Dermis microvascular lymphatic vessel endothelial cell (primary cell): Measurements from ENCODE around the gene RGS11. TPM values are rescaled to one million over a fixed set of nuclear protein-coding genes. Genes with fewer than 3 reads are reported as not detected.
A peak's percentile ranks its signal among the peaks of the same experiment; 100 is the strongest.
"Not testable (repeated sequence)": the region's sequence is repeated elsewhere in the genome, so short reads cannot be mapped to it uniquely, and the experiment has no call there.

Experiments
- DNase-seq, 2 donors: peaks; one replicate each; pipeline versions ENCODE4 v3.0.0 to v3.0.0-alpha.2; 2010; ENCODE audit warnings: low read depth in 2 of 2
- total RNA-seq: library from RNA; depleted of rRNA; stranded (reverse); fragments of >200 nt; gene quantifications from 2 replicates; pipeline ENCODE4 v1.2.1, GENCODE V29; 2014

RGS11 gene
- total RNA-seq, 1 donor from 2014 or later, result 0.26 TPM

DNA sequence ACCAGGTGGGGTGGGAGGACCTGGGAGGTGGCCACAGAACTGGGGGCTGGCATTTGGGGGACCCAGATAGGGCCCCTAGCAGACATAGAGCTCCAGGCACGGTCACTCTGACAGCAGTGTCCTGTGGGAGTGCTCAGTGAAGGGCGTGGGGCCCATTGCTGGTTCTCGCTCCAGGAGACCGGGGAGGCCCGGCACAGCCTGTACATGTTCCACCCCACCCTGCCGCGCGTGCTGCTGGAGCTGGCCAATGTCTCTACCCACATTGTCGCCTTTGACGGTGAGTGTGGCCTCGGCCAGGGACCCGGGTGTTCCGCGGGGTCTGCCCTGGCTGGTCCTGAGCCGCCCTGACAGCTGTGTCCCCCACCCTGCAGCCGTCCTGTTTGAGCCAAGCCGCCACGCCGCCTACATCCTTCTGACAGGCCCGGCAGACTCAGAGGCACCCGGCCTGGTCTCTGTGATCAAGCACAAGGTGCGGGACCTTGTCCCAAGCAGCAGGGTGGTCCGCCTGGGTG is 11.2 kb downstream of the RGS11 start:
- no peak for DNase-seq

DNA sequence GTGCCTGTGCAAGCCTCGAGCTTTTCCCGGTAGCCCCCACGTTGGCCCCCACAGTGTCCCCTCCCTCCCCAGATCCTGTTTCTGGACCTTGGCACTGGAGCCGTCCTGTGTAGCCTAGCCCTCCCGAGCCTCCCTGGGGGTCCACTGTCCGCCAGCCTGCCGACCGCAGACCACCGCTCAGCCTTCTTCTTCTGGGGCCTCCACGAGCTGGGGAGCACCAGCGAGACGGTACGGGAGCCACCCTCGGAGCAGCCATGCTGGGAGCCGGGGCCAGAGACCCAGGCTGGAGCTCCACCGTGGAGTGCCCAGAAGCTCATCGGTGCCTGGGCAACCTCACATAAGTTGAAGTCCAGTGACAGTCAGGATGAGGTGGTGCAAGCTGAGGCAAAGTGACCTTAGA is 11.8 kb downstream of the RGS11 start:
- no peak for DNase-seq

DNA sequence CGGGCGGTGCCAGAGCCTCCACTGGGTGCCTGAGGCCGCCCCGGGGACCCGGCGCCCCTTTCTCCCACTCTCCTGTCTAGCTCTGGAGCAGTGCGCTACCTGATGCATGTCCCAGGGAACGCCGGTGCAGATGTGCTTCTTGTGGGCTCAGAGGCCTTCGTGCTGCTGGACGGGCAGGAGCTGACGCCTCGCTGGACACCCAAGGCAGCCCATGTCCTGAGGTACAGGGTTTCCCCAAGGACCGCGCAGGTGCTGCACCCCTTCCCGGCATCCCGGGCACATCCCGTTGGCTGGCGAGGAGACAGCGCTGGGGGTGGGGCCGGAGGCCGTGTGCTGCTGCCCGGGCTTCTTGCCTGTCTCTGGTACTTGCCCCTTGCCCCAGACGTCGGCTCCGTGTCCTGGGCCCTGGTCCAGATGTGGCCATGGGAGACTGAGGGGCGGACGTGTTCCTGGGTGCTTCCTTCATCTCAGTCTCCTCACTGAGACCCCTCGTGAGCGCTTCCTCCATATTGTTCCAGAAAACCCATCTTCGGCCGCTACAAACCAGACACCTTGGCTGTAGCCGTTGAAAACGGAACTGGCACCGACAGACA is 12.5 kb downstream of the RGS11 start:
- DNase-seq, result no peak

GRCh38 chr16:262121-262745 is 13.5 kb downstream of the RGS11 start:
- no peak for DNase-seq

GRCh38 chr16:261031-261691 is 14.6 kb downstream of the RGS11 start:
- DNase-seq, result no peak

DNA sequence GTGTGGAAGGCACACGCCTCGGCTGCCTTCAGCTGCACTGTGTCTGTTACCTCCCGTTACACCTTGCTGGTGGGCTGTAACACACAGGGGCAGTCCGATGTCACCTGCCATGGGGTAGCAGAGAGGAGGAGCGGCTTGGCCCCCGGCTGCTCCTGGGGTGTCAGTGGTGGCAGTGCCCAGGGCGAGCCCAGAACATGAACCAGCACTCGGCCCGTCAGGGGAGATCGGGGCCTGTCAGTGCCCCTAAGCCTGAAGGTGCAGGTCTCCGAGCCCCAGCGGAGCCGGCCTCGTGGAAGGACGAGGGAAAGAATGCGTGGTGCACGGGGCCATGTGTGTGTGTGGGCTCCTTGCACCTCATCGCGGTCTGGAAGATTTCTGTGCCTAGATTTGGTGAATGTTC is 15.4 kb downstream of the RGS11 start:
- DNase-seq, result no peak

DNA sequence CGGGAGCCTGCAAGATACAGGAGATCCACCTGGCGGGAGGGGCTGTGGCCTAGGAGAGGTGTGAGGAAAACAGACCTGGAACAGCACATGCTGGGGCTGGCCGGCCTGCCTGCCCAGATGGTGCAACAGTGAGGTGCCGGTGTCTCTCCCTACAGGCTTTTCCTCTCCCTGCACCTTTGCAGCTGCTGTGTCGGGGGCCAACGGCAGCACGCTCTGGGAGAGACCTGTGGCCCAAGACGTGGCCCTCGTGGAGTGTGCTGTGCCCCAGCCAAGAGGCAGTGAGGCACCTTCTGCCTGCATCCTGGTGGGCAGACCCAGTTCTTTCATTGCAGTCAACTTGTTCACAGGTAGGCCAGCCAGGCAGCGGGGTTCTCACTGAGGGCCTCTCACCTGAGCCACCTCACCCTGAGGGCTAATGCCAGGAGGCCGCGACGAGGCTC is 15.9 kb downstream of the RGS11 start:
- DNase-seq, result no peak

DNA sequence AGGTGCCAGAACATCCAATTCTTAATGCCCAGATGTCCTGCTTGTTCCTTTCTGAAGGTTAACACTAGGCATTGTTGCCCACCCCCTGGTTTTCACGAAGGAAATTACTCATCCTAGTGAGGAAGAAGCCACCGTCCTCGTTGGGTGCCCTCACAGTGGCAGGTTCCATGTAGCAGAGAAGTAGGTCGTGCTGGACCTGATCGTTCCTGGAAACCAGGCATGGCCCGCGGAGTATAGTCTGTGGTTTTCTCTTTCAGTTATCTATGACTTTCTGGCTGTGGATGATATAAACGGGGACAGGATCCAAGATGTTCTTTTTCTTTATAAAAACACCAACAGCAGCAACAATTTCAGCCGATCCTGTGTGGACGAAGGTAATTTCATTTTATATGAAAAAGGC is 16.5 kb downstream of the RGS11 start:
- DNase-seq, result no peak

- not testable (repeated sequence) for DNase-seq
These were observed 17.7 kb downstream of the RGS11 start for GRCh38 chr16:258091-258490.

GRCh38 chr16:255183-255582 is 20.6 kb downstream of the RGS11 start:
- no peak for DNase-seq

- DNase-seq, result no peak
These were observed 21.3 kb downstream of the RGS11 start for GRCh38 chr16:254461-254860.

- no peak for DNase-seq
These were observed 21.9 kb downstream of the RGS11 start for GRCh38 chr16:253833-254232.

- DNase-seq, result no peak
These were observed 23.1 kb downstream of the RGS11 start for GRCh38 chr16:252366-253337.

DNA sequence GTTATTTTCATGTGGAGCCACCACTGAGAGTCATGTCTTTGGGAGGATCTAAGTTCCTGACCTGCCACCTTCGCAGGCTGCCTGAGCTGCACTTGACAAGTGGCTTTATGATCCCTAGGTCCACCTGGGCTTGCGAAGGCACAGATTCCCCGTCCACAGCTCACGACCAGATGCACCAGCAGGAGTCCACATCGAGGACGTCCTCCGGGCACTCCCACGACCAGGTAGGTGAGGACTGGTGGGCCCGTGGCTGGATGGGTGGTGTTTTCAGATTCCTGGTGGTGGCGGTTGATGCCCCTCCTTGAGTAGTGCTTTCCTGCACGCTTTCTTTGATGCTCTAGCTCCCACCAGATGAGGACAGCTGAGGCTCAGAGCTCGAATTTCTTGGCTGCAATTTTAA is 26.3 kb downstream of the RGS11 start:
- no peak for DNase-seq

GRCh38 chr16:247027-247426 is 28.7 kb downstream of the RGS11 start:
- no peak for DNase-seq

DNA sequence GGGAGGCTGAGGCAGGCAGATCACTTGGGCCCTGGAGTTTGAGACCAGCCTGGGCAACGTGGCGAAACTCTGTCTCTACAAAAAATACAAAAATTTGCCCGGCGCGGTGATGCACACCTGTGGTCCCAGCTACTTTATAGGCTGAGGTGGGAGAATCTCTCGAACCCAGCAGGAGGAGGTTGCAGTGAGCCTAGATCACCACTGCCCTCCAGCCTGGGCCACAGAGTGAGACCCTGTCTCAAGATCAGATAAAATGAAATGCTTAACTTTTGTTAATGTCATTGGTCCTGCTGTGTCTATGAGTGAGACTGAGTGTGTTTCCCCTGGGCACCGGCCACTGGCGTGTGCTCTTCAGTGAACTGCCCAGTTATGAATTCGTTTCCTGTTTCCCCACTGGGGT is 30.6 kb downstream of the RGS11 start:
- no peak for DNase-seq

DNA sequence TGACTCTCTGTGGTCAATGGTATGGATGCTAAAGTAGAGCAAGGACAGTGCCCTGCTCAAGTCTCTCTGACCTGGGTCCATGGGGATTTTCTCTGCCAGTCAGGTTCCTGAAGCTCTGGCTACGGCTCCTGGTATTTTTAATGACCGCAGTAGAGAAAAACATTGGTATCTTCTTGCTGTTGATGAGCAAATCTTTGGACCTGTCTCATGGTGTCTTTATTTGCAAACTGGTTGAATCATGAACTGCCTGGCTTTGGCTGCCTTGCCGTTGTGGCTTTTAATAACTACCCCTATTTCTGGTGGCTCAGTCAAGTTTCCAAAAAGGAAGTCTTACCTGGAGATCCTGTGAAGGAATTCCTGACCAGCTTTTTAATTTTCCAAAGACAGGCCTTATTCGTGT is 32.4 kb downstream of the RGS11 start:
- no peak for DNase-seq

- DNase-seq, result no peak
These were observed 33.5 kb downstream of the RGS11 start for GRCh38 chr16:242281-242680.

- no peak for DNase-seq
These were observed 35.2 kb downstream of the RGS11 start for GRCh38 chr16:240559-240958.

DNA sequence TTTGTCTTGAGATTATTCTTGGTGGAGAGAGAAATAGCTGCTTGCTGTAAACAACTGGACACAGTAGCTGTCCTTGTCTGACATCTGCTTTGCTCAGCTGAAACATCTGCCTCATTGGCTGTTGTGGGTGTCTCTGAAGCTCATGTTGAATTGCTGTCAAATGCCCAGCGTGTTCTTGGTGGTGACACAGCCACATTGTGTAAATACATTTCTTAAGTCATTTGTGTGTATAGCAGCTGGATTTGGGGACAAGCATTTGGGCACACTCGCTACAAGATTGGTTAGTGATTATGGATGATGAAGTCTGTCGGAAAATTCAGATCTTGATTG is 35.8 kb downstream of the RGS11 start:
- no peak for DNase-seq

- peak; percentile 81 to 89 for DNase-seq
These were observed 41.1 kb downstream of the RGS11 start, which contains the start of gene FAM234A for GRCh38 chr16:234468-235305. FAM234A (plus strand) TSS chr16:234821; CDS start chr16:254414, 19,593 bp downstream.
